GM21786 (cell line): ENCODE measurements around the gene FDPS.

Experiments
- ATAC-seq: cut with Tn5 transposase; IDR thresholded peaks from one replicate; pipeline ENCODE4 v1.9.1; 2021; ENCODE audit not compliant: unreplicated experiment

The FDPS gene

DNA sequence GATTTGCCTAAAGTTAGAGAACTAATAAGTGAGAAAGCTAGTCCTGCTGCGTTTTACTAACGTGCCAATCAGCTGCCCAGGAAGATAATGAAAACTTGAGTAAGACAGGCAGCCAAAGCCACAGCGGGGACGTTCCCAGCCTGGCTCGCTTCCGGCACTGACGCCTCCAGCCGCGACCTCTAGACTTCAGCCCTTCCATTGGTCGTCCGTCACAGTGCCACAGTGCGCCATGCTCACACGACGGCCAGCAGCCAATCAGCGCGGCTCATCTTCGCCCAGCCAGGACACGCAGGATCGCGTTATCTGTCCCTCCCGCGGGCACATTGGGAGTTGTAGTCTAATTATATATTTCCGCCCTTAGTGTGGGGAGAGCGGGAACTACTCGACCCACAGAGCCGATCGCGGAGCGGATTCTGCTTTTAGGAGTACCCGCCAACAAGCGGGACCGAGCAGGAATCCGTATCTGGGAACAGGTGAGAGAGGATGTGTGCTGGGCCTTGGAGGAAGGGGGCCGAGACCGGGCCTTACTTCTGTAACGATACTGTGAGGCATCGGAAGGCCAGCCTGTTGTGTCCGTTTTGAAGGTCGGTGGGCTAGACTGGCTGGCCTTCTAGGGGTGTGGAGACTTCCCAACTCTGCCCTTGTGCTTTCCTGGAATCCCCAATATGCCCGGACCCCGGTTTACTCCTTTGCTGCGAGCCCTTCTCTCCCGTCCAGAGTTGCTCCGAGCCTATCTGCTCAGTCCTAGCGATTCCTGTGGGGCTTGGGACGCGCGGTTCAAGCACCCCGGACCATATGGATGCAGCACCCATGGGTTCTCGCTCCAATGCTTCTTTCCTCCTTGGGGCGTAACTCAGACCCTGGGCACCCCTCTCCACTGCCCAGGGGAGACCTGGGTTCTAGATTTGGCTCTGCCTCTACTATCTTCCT is at the start of gene FDPS:
FDPS (plus strand) TSS at position 374 of the 930 bp plus-strand sequence. CDS start 924 bp downstream, outside the sequence.
- peak; percentile 96 for ATAC-seq

DNA sequence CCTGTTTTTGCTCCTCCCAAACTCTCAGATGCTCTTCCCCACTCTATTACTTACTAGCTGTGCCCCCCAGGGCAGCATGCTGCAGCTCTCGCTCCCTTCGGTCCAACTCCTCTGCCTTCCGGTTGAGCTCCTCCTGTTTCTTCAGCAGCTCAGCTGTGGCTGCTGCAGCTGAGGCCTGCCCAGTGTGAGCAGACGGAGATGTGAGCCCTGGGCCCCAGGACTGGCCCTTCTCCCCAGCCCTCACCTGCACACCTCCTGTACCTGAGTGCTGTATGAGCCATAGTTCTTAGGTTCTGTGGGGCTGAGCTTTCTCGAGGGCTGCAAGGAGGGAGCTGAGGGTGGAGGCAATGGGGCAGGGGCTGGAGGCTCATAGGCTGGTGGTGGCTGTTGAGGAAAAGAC is 48.4 kb upstream of the FDPS start:
- ATAC-seq = no peak

DNA sequence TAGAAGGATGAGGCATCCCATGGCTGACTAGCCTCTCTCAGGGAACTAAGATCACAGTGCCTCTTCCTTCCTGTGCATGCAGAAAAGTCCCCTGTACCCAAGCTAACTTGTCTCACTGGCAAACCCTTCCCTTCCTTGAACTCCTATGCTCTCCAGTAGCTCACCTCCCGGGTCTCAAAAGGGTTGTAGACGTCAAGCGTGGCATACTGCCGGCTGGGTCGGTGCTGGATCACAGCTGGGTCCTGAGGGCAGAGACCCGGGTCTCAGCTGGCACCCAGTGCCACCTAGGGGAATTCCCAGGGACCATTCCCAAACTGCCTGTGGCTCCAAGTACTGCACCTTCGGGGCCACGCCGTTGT is 47.2 kb upstream of the FDPS start:
- no peak for ATAC-seq

DNA sequence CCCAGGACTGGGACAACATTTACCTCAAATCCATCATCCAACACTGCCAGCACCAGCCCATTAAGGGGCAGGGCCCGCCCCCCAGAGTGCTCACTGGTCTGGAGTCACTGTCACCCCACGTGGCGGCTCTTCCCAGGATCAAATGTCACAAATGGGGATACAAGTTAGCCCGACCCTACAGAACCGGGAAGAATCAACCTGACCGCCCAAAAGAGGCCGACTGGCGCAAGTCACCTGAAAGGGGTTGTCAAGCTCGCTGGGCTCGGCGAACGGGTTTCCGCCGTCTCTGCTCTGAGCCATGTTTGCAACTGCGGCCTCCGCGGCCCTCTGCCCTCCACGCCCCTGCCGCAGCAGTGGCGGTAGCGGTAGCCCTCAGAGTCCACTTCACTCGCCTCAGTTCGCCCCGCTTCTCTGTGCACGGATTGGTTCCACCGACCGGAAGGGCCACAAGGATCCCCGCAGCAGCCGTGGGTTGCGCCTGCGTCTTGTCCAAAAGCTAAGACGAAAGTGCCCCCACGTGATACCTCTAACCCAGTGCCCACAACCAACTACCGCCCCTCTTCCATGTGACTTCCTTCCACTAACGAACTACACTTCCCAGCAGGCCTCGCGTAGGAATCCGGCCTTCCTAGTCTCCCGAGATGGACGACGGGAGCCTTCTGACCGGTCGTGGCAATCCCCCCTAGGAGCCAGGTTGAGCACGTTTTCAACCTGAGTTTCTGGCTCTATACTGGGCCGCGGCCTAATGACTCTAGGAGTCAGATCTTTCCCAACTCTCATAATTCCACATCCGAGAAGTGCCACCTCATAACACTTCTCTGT is 46.6 kb upstream of the FDPS start, which contains the start of gene SCAMP3:
SCAMP3 (minus strand) TSS at position 509 of the 822 bp plus-strand sequence; CDS start at position 300, 209 bp downstream.
- ATAC-seq = peak; percentile 92

DNA sequence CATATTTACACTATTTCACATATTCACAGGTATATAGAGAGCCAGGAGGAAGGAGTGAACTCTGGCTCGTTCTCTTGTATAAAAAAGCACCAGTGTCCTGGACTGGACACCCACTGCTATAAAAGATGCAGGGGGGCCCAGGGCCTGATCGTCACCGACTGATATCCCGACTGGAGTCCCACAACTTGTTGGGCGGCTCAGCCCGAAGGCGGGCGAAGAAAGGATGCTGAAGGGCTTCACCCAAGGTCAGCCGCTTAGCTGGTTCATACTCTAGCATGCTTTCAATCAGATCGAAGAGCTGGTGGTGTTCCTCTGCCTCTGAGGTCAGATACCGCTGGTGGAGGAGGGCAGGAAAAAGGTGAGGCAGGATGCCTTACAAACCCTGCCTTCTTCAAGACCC is 45.6 kb upstream of the FDPS start:
- no peak for ATAC-seq

DNA sequence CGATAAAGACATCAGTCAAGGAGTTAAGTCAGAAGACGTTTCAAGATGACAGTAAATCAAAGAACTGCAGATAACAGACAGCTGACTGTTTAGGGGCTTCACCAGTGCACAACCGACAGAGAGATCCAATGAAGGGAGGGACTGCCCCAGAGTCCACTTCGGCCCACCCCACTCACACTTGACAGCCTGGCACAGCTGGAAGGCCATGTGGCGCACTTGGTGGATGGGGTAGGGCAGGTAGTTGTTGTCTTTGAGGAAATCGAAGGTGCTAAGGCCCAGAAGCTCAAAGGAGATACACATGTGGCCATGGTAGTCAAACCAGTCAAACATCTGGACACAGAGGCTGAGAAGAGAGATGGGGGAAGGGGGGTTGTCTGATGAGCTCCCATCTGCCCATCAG is 42.1 kb upstream of the FDPS start:
- ATAC-seq = no peak

DNA sequence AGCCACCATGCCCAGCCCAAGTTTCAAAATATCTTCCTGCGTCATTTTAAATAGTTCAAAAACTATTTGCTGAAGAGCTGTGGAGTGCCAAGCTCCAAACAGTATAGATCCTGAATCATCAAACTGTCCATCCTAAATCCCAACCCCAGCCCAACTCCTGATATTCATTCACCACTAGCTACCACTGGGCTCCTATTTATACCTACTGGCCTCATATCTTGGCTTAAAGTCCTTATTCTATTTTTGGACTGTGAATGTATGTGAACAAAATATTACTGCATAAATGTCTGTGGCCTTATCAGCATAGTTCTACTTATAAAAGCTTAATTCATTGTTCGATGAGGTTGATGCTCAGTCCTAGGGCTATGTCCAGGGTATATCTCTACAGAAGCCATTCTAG is 41.3 kb upstream of the FDPS start:
- no peak for ATAC-seq

DNA sequence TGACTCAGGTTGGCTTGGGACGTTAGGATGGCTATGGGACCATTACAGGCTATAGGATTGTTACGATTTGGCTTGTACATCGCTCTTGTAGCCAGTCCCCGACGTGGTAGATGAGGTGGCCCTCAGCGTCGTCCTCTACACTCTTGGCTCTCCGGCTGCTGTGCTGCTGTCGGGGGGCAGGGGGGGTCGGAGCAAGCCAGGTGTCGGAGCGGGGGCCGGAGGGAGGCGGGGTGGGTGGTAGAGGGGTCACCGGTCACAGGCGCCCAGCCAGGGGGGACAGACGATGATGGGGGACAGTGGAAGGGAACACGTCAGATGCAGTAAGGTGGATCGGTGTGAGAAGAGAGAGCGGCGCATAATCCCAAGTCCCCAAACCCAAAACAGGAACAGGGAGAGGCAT is 40.0 kb upstream of the FDPS start:
- ATAC-seq = no peak

DNA sequence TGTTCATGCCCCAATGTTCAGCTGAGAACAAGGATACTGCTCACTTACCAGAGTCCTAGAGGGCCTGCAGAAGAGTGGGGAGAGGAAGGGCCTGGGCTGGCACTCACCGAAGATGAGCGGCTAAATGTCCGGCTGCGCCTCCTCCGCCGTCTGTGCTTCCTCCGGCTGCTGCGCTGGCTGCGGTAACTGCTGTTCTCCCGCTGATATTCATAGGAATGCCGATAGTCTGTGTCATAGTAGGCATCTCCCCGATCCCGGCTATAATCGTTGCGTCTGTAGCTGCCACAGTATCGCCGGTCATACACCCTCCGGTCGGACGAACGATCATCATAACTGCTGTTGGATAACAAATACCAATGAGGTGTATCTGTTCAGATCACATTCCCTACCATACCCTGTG is 39.3 kb upstream of the FDPS start:
- ATAC-seq = no peak

DNA sequence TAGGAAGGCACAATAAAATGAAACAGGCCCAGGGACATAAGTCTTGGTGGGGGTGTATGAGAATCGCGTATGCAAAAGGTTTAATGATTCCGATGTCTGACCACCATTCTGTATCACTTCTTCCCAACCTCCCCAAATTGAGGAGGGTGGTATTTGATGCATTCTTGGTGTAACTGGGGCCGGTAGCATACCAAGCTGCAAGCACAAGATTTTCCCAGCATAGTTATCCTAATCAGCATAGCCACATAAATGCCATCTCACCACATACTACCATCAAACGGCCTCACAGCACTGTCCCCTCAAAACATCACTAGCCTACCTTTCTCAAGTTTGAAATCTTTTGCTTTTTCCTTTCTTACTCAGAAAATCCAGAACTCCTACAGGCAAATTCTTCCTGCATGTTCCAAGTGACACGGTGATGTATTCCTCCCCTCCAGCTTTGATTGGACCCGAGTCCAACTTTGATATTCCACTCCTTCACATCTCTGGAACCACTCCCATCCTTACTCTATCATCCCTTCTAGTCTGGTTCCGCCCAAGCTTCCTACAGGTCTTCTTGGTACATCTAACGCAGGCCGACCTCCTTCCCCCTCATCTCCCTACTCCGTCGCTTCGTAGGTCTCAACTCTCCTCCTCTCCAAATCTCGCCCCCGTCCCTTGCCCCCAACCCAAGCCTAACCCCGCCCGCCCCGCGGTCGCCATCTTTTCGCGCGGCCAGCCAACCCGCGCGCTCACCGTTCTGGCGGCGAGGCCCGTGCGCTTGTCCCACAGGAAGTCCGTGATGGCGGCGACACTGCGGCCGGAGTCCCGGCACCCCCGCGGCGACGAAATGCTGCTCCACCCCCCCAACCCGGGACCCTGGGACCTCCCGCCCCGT is 36.0 kb upstream of the FDPS start:
- peak; percentile 28 for ATAC-seq

DNA sequence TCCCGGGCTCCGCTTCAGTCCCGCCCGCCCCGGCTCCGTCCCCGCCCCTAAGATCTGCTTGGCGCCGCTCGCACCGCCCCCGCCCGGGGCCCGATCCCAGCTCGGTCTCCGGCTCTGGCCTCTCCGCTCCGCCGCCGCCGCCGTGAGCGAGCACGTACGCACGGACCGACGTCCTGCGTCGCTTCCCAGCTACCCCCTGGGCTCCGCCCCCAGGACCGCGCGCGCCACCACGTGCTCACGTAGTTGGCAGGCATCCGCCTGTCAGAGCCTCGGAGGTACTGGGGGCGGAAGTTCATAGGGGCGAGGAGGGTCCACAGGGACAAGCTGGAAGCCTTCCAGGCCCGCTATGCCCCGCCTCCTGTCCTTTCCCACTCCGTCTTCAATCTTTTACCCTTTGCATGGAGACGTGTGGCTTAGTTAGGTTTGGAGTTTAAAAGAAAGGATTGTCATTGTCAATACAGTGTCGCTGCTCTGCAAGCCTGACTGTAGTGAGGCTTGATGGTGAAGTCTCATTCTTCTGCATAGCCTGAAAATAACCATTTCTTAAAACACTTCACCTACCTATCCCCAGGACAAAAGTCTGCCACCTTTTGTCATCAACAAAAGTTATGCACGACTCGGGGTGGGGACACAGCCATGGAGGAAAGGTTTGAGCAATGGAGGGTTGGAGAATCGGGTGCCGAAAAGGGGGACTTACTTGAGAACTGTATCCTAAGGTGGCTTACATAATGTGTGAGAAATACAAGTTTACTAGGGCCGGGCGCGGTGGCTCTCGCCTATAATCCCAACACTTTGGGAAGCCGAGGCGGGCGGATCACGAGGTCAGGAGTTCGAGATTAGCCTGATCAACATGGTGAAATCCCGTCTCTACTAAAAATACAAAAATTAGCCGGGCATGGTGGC is 35.1 kb upstream of the FDPS start, which contains the start of gene CLK2:
CLK2 (minus strand) TSS at position 162 of the 903 bp plus-strand sequence. CDS start 2,527 bp downstream, outside the sequence.
- ATAC-seq = peak; percentile 71

DNA sequence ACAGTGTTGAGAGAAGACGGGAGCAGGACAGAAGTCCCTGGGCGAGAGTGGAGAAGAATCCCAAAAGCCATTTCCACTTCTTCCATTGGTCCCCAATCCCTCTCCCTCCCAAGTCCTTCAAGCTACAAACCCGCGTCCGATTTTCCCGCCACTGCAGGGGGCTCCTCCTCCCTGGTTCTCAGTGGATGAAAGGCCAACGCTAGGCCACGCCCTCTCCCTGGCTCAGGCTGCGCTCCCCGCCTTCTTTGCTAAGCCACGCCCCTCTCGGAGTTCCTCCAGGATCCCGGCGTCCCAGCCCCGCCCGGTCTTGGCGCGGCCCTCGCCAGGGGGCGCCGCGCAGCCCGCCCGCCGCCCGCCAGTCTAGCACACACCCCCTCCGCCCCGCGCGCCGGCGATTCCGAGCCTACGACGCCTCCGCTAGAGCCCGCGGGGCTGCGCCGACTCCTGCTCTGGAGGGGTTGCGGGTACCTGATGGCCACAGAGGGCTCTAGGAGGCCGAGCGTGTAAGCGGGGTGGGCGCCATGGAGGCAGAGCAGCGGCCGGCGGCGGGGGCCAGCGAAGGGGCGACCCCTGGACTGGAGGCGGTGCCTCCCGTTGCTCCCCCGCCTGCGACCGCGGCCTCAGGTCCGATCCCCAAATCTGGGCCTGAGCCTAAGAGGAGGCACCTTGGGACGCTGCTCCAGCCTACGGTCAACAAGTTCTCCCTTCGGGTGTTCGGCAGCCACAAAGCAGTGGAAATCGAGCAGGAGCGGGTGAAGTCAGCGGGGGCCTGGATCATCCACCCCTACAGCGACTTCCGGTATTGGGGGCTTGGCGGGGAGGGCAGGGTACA is 31.4 kb upstream of the FDPS start, which contains the start of gene HCN3:
HCN3 (plus strand) TSS at position 394 of the 832 bp plus-strand sequence; CDS start at position 522, 128 bp downstream.
- ATAC-seq = peak; percentile 60

DNA sequence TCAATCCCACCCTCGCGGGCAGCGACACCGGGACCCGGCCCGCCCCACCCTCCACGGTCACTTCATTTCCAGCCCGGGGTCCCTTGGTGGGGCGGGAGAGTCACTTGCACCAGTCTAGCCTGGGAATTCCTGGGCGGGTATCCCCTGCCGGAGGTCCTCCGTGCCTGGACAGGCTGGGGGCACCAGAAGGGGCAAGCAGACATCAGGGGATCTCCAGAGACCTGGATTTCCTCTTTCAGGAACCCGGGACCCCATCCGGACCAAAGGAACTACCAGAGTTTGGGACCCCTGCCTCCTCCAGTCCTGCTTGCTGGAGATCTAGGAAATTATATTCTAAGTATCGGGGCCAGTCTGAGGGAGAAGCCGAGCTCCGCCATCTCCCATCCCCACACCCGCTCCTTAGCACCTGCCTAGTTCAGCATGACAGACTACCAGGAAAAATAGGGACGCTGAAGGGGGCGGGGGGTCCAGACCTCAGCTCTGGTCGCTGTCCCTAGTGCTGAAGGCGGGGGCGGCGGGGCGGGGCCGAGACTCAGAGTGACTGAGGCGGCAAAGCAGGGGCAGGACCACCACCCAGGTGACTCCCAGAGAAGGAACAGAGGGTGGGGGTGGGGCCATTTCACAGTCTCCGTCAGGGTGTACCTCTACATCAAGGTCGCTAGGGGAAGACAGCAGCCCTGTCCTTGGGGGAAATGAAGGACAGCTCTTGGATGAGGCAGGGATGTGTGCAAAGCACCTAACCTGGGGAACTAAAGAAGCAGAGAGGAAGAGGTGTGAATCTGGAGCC is 30.6 kb upstream of the FDPS start:
- no peak for ATAC-seq

DNA sequence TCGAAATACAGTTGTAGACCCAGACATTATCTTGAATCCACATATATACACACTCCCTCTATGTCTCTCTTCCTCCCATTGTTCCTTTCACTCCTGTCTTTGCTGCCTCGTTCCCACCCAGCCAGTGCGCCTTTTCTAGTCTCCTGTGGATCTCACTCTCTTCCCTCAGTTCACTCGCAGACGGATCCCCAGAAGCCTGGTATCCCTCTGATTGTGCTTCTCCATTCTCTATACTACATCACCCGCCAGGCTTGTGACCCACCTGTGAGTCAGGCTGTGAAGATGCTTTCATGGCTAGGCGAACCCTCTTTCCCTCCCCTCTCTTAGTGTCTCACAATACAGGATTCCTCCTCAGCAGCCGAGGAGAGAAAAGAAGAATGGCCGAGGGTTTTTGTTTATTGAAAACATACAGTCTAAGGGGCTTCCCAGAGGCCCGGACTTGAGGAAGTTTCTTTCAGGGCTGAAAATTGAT is 29.9 kb upstream of the FDPS start:
- no peak for ATAC-seq

DNA sequence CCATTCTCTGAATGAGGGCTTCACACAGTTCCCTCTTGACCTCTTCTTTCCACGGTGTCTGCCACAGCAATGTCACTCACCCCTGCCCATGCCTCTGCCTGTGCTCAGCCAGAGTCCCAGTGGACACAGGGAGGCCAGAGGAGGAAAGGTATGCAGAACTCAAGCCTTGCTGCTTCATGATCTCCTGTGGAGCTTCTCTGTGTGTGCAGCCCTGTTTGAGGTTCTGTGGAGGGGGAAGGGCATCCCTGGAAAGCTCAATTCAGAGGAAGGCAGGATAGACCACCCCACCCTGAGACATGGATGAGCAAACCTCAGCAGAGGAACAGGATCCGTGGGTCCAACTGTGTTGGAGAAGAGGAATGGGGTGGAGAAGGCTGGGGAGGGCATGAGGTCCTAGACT is 29.4 kb upstream of the FDPS start:
- ATAC-seq = no peak

DNA sequence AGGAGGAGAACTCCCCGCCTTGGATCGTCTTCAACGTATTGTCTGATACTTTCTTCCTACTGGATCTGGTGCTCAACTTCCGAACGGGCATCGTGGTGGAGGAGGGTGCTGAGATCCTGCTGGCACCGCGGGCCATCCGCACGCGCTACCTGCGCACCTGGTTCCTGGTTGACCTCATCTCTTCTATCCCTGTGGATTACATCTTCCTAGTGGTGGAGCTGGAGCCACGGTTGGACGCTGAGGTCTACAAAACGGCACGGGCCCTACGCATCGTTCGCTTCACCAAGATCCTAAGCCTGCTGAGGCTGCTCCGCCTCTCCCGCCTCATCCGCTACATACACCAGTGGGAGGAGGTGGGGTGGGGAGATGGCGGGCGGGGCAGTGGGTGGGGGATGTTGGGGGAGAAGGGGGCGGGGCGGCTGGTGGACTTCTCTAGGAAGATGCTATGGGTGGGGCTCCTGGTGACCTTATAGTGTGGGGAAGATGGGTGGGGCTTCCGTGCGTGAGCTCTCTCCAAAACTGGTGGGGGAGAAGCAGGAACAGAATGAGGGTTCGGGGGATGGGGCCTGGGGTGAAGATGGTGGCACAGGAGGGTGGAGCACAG is 26.1 kb upstream of the FDPS start:
- ATAC-seq = no peak

DNA sequence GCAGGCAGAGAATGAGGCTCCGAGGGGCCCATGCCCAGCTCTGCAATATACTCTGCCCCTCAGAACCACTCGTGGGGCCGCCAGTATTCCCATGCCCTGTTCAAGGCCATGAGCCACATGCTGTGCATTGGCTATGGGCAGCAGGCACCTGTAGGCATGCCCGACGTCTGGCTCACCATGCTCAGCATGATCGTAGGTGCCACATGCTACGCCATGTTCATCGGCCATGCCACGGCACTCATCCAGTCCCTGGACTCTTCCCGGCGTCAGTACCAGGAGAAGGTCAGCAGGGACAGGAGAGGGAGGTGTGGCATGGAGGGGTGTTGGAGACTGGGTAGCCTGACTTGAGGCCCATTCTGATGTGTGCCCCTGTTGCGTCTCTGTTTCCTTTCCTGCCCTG is 24.2 kb upstream of the FDPS start:
- no peak for ATAC-seq
